ENCODE data around the gene STRN3.
"Not testable (repeated sequence)": the region's sequence is repeated elsewhere in the genome, so short reads cannot be mapped to it uniquely, and the experiment has no call there.

STRN3 gene

GRCh38 chr14:30966415-30967363 is 59.5 kb downstream of the STRN3 start:
- no peak for DNase-seq

DNA sequence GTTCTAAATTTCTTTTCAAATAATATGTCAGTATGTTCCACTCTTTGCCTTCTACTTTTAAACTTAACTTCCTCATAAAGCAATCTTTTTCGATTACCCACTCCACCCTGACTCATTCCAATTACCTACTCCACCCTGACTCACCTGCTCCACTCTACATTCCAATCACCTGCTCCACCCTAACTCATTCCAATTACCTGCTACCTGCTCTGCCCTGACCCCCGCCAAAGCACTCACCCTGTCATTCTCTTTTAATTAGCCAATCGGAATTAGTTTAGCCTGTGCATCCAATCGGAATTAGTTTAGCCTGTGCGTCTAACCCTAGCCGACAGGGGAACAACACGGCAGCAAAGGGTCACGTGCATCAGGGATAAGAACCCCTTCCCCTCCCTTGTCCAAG is 60.3 kb downstream of the STRN3 start:
- not testable (repeated sequence) for DNase-seq

GRCh38 chr14:30962537-30962936 is 63.6 kb downstream of the STRN3 start:
- DNase-seq: not testable (repeated sequence)

DNA sequence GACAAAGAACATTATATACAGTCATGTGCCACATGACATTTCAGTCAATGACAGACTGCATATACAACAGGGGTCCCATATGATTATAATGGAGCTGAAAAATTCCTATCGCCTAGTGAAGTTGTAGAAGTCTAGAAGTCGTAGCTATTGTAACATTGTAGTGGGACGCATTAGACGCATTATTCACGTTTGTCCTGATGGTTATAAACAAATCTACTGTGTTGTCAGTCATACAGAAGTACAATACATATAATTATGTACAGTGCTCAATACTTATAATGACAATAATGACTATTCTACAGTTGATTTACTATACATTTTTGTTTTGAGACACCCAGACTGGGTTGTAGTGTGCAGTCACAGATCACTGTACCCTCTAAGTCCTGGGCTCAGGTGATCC is 64.8 kb downstream of the STRN3 start:
- DNase-seq: no peak

- no peak for DNase-seq
Observed at GRCh38 chr14:30960216-30960615, 66.0 kb downstream of the STRN3 start.

- no peak for DNase-seq
Observed at GRCh38 chr14:30958555-30959407, 67.4 kb downstream of the STRN3 start.

- DNase-seq: no peak
Observed at GRCh38 chr14:30957813-30958370, 68.3 kb downstream of the STRN3 start.

- DNase-seq: no peak
Observed at GRCh38 chr14:30949651-30950050, 76.5 kb downstream of the STRN3 start.

- DNase-seq: no peak
Observed at GRCh38 chr14:30943694-30944093, 82.5 kb downstream of the STRN3 start.

DNA sequence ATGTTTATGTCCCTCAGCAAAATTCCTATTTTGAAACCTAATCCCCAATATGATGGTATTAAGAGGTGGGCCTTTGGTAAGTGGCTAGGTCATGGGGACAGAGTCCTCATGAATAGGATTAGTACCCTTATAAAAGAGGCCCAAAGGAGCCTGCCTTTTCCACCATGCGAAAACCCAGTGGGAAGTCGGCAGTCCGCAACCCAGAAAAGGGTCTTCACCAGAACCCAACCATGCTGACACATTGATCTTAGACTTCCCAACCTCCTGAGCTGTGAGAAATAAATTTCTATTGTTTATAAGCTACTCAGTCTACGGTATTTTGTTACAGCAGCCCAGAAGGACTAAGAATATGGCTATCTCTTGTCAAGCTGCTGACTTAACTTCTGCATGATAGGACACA is 85.3 kb downstream of the STRN3 start:
- no peak for DNase-seq

DNA sequence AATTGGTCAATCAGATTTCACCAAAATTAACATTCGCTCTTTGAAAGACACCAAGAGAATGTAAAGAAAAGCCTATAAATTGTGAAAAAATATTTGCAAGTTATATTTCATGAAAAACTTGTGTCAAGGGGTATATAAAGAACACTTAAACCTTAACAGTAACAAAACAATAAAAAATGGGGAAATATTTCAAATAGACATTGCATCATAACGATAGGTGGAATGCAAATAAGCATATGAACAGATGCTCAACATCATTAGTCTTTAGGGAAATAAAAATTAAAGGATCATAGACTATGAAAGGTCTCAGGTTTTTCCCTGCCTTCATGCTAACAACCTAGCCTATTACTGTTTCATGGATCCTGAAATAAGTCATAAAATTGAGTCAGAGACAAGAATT is 87.6 kb downstream of the STRN3 start:
- no peak for DNase-seq

DNA sequence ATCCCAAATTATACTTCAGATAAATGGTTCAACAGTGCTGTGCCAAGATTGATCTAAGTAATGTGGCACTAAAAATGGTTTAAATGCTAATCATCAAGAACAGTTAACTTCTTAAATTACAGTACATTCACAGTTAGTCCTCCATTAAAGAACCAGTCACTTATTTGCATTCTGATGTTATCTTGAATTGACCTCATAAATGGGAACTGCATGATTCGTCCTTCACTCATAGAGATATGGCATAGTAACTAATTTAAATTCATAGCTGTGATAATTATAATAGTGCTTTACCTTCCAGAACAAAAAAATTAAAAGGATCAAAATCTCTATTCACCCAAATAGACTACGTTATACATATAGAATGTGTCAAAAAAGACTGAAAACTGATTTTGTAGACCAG is 90.7 kb downstream of the STRN3 start:
- no peak for DNase-seq

- not testable (repeated sequence) for DNase-seq
Observed at GRCh38 chr14:30933937-30934336, 92.2 kb downstream of the STRN3 start.

DNA sequence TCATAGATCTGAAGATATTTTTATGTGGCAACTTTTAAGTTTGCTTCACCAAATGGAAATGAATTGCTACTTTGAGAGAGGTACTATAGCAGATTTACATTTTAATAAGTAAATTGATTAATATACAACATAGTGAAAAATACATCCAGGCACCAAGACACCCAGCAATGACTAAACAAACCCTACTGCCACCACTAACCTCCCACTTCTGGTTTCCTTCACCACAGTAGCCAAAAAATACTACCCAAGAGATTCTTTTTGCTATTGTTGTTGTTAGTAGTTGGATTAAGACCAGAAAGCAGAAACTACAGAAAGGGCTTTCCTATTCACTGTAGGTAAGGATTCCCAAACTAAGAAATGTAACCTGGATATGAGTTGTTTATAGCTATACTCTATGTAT is 97.7 kb downstream of the STRN3 start:
- DNase-seq: no peak

DNA sequence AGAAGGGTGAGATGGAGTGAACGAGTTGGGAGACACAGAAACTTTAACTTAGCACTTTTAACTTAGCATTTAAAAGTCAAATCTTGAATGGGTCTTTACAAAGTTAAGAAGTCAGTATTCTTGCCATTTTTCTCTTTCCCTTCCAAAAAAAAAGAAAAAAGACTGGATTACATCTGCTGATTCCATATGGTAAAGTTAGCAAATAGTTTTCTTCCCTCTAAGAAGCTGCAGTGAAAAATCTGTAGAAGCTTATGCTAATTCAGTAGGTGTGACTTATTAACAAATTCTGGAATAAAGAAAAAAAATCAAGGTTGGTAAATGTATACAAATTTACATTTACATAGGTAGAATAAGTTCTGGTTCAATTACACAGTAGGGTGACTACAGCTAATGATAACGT is 100.9 kb downstream of the STRN3 start:
- DNase-seq: no peak

DNA sequence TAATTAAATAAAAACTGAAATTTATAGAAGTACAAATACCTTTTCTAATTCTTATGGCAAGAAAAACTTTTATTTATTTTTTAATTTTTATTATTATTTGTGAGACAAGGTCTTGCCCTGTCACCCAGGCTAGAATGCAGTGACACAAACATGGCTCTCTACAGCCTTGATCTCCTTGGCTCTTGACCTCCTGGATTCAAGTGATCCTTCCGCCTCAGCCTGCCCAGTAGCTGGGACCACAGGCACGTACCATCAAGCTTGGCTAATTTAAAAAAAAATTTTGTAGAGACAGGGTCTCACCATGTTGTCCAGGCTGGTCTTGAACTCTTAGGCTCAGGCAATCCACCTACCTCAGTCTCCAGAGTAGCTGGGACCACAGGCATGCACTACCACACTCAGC is 104.4 kb downstream of the STRN3 start:
- DNase-seq: no peak

DNA sequence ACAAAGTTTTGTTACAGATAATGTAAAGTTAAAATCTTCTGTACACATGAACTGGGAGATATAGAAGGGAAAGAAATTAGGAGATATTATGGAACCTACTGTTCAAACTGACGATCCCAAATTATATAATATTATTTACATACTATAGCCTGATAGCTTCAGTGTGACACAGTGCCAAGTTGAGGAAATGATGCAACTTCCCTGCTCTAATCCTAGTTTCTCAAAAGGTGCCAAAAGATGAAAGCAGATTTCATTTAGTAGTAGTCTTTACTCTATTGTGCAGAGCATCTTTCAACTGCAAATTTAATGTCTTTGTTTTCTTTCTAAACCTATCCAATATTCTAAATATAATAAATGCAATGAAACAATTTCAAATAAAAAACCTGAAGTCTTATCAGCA is 104.9 kb downstream of the STRN3 start:
- no peak for DNase-seq

DNA sequence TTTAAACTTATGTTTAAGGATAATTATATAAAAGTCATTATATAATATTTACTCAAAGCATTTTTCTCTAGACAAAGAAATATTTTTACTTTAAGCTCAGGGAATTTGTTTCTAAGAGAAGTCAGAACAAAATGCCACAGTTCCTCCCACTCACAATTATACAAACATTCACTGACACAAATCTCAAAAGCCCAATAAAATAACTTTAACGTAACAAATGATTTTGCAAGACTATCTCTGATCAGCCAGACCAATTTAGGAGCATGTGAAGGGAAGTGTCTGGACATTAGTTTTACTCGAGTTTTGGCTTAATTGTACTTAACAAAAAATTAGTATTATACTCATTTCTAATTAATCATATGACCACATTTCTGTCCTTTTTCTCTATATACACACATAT is 110.6 kb downstream of the STRN3 start:
- DNase-seq: no peak

DNA sequence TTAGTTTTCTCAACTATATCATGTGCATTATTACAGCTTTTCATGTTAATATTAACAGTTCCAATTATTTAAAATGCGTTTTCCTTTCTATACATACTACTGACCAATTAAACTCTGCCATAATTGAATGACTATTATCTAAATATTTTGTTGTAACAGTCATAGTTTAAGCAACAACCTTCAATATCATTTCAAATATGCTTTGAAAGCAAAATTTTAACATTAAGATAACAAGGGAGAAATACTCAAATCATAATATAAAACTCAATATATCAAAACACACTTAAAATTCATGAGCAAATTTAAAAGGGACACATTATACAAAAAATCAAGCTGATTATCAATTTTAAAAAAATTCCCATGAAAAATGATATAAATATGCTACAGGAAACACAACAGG is 111.4 kb downstream of the STRN3 start:
- DNase-seq: no peak

DNA sequence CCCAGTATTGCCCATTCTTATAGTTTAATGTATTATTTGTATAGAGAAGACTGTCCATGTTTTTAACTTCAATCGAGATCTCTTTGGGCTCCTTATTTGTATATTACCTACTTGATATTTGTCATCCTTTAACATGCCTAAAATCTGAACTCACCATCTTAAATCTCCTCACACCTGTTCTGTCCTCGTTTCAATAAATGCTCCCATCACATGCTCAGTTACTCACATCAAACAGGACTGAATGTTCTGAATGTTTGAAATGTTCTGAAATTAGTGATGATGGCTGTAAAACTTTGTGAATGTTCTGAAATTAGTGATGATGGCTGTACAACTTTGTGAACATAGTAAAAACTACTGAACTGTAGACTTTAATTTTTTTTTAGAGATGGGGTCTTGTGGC is 117.4 kb downstream of the STRN3 start:
- no peak for DNase-seq

DNA sequence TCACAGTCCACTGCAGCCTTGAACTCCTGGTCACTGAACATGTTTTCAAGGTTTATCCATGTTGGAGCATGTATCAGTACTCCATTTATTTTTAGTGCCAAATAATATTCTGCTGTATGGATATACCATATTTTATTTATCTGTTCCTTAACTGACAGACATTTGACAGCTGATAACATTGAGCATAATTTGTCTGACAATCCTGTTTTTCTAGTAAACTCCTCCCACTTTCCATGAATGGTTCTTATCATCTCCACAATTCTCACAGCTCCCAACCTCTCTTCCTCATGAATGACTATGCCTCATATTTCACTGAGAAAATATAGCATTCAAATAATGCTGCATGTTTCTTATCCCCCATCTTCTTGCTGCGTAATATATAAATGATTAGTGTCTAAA is 118.5 kb downstream of the STRN3 start:
- DNase-seq: no peak

DNA sequence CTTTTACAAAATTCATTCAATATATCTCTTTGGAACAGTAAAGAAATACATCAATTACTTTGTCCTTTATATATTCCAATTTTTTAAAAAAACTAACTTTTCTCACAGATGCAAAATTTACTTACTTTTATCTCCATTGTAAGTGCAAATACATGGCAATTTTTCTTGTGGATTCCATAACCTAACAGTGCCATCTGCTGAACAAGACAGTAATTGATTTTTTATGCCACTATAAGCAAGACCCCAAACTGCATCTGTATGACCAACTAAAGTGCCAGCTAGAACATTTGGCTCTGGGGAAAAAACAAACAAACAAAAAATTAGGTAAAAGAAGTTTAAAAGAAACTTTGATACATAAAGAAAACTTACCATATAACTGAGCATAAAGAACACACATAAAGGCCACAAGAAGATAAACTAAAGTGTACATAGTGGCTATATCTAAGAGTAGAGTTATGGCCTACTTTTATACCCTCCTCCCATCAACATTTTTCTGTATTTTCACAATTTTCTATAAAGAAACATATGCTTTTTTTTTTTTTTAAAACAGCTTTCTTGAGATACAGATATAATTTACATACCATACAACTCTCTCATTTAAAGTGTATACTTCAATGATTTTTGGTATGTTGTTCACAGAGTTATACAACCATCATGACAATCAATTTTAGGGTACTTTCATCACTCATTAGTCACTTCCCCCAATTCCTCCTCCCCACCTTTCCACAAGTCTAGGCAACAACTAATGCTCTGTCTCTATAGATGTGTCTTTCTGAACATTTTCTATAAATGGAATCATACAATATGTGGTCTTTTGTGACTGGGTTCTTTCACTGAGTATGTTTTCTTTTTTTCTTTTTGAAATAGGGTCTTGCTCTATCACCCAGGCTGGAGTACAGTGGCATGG is 119.2 kb downstream of the STRN3 start:
- DNase-seq: no peak
